HG02884 (cell line): ENCODE results near the gene OPN1LW.
"Not testable (repeated sequence)": the region's sequence is repeated elsewhere in the genome, so short reads cannot be mapped to it uniquely, and the experiment has no call there.

Experiments used
- ATAC-seq: cut with Tn5 transposase; IDR thresholded peaks from one replicate; pipeline ENCODE4 v1.9.1; 2021; ENCODE audit warnings: mild to moderate bottlenecking, moderate library complexity; ENCODE audit not compliant: unreplicated experiment

The OPN1LW gene

DNA sequence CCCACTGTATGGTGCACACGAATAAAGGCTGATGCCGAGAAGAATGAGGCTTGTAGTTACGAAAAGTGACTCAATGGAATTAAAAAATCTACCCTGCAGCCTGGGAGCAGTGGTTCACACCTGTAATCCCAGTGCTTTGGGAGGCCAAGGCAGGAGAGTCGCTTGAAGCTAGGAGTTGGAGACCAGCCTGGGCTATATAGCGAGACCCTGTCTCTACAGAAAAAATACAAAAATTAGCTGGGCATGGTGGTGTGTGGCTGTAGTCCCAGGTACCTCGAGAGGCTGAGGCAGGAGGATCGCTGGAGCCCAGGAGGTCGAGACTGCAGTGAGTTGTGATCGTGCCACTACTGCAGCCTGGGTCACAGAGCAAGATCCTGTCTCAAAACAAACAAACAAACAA is 11.7 kb upstream of the OPN1LW start:
- no peak for ATAC-seq

DNA sequence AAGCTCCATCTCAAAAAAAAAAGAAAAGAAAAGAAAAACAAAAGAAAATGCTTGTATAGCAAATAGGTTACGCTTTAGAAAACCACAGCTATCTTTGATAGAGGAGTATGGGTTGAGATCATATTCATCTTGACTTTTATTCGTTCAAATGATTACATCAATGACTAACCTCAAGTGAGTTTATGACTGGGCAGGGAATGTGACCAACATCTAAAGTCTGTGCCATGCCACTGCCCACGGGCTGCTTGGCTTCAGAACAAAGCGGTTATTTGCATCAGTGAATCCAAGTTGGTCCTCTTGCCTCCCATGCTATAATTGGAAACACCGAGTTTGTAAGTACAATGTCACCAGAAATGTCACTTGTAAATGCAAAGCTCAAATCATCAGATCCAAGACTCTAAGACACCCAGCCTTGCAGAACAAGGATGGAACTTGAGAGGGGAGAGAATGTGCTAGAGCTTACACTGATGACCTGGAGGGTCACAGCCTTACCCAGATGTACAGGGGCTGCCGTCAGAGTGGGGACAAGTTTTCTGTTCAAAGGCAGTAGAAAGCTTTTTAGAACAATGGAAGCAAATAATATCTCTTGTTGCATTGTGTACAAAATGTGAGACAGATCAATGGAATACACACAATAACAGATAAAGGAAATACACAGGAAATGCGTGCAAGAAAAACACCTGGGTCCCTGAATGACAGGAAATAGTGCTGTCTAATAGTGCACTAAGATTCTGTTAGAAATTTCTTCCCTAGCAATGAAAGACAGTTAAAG is 8.4 kb upstream of the OPN1LW start:
- ATAC-seq: no peak

DNA sequence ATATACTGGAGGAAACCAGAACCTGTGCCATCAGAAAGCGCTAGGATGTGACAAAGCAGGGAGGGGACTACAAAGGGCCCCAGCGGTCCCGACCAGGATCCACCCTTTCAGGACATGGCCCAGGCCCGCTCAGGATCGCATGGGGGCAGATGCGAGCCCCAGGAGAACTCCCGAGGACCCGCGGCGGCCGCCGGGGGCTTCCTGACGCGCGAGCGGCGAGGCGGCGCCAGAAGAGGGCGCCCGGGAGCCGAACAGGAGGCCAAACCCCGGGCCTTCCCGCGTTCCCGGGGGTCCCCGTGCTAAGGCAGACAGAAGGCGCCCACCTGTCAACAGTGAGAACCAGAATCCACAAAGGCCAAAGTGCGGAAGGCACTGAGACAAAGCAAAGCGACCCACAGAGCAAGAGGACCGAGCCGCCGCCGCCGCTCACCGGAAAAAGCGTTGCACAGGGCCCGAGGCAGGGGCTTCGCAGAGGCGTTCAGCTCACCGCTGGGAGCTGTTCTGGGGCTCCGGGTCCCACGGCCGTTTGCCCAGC is 7.3 kb upstream of the OPN1LW start:
- ATAC-seq: no peak

DNA sequence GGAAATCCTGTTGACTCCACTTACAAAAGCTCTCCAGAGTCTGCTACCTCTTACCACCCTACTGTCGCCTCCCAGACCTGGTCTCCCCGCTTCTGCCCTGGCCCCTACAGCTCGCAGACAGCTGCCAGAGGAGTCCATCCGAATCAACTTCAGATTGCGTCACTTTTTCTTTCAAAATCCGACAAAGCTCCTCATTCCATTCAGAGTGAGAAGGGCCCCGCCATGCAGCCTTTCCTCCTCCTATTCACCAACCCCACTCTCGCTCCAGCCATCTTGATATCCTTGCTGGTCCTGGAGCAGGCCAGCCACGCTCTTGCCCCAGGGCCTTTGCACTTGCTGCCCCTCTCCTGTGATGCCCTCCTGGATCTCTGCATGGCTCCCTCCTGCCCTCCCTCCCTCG is 5.2 kb upstream of the OPN1LW start:
- no peak for ATAC-seq

DNA sequence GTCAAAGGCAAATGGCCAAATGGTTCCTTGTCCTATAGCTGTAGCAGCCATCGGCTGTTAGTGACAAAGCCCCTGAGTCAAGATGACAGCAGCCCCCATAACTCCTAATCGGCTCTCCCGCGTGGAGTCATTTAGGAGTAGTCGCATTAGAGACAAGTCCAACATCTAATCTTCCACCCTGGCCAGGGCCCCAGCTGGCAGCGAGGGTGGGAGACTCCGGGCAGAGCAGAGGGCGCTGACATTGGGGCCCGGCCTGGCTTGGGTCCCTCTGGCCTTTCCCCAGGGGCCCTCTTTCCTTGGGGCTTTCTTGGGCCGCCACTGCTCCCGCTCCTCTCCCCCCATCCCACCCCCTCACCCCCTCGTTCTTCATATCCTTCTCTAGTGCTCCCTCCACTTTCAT is 3.8 kb upstream of the OPN1LW start:
- no peak for ATAC-seq

DNA sequence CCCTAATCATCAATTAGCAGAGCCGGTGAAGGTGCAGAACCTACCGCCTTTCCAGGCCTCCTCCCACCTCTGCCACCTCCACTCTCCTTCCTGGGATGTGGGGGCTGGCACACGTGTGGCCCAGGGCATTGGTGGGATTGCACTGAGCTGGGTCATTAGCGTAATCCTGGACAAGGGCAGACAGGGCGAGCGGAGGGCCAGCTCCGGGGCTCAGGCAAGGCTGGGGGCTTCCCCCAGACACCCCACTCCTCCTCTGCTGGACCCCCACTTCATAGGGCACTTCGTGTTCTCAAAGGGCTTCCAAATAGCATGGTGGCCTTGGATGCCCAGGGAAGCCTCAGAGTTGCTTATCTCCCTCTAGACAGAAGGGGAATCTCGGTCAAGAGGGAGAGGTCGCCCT is 3.3 kb upstream of the OPN1LW start:
- ATAC-seq: no peak

DNA sequence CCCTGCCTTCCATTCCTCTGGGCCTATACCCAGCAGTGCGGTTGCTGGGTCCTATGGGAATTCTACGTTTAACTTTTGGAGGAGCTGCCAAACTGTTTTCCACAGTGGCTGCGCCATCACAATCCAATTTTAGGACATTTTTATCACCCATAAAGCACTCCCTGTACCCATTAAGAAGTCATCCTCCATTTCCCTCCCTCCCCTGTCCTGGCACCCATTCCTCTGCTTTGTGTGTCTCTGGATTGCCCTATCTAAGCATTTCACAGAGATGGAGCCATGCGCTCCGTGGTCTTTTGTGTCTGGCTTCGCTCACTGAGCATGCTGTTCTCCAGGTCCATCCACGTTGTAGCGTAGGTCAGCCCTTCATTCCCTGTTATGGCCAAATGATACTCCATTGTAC is 1.7 kb upstream of the OPN1LW start:
- ATAC-seq: no peak

DNA sequence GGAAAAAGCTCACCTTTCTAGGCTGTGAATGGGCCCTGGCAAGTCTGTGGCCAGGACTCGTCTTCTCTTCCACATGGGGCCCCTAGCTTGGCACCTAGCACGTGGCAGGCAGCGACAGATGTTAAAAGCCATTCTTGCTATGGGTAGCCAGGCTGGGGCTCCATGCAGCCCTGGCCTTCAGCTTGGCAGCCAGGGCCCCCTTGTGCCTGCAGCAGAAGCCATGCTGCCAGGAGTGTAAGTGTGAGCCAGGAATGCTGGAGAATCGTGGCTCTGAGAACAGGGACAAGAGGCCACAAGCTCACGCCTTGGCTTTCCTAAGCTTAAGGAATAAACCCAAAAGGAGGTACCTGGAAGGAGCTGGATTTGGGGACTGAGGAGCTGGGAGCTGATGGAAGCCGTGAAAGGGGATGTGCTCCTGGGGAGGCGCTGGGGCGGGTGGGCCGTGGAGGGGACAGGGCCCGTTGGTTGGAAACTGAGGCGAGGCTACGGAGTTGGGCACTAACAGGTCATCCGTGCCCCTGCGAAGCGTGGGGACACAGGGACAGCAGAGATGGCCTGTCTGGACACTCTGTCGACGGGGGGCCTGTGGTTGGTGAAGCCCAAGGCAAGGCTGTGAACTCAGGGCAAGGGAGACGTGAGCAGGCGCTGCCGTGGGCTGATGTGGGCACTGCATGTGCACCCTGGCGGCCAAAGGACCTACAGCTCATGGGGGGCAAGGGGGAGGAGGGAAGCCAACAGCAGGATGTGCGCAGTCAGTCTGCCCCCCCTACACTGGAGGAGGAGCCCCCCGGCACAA is 895 bp upstream of the OPN1LW start:
- no peak for ATAC-seq

DNA sequence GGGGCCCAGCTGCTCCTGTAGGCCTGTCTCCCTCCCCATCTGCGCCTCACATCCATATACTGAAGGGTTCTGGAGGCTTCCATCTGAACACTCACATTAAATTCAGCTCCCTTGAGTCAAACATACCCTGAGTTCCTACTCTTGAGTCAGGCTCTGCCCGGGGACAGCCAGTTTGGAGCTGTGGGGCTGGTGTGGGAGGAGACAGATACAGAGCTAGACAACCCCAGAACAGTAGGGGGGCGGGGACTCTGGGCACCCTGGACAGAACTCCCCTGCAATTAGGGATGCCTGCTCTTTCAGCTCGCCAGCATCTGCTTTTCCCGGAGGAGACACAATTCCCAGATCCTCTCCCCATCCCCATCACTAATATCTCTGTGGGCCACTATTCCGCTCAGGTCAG is 7.0 kb downstream of the OPN1LW start:
- ATAC-seq: not testable (repeated sequence)

DNA sequence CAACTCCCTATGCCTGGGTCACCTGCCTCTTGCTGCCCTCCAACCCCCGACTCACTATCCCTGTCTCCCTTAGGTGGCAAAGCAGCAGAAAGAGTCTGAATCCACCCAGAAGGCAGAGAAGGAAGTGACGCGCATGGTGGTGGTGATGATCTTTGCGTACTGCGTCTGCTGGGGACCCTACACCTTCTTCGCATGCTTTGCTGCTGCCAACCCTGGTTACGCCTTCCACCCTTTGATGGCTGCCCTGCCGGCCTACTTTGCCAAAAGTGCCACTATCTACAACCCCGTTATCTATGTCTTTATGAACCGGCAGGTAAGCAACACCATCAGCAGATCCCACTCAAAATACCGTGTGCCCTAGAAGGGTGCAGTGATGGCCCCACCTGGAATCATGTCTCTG is 12.2 kb downstream of the OPN1LW start:
- ATAC-seq: not testable (repeated sequence)

DNA sequence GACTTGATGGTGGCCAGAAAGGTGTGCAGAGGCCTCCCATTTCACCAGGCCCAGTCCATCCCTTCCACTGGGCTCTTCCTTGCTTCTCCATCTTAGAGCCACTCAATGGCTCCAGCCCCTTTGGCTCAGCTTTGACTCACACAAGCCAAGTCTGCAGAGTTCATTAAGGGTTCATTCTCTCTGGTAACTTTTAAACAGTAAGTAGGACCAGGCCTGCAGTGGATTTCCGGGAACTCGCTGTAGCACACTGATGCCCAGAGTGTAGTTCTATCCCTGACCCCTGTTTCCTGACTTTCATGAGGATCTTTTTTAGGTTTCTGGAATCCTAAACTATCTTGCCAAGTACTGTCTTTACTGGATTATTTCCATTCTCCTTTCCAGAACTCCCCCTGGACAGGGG is 13.2 kb downstream of the OPN1LW start:
- ATAC-seq: not testable (repeated sequence)

DNA sequence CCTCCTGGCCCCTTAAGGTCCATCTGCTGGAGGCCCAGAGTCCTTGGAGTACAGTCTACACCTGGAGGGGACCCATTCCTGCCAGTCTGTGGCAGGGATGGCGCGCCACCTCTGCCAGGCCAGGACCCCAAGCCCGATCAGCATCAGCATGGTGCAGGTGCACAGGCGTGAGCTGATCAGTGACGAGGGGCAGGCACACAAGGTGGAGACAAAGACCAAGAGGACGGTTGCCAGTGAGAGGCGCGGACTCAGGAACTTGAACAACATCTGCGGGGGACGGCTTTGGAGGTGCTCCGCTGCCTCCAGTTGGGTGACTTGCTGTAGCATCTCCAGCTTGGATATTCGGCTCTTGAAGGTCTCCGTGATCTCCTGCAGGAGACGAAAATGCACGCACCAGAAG is 15.3 kb downstream of the OPN1LW start:
- ATAC-seq: not testable (repeated sequence)

DNA sequence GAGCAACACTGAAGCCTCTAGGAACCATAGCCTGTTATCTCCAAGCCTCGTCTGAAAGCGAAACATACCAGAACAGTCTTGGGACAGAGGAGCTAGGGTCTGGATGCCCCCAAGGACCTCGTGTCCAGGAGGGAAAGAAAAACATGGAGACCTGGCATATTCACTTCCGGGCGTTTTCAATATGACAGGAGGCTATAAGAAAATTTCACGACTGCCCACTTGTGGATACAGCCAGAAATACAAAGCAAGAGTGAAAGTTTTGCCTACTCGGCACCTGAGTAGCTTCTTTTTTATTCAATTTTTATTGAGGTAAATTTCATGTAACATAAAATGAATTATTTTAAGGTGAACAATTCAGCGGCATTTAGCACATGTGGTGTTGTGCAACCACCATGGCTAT is 20.9 kb downstream of the OPN1LW start:
- not testable (repeated sequence) for ATAC-seq

DNA sequence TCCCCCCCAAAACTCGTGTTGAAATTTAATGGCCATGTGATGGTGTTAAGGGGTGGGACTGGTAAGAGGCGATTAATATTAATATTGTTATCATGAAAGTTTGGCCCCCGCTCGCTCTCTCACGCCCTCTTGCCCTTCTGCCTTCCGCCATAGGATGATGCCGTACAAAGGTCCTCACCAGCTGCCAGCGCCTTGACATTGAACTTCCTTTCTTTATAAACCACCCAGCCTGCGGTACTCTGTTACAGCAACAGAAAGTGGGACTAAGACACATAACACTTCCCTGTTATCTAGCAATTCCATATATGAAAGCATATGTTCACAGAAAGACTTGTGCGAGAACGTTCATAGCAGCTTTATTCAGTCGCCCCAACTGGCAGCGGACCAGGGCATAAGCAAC is 24.3 kb downstream of the OPN1LW start:
- not testable (repeated sequence) for ATAC-seq

DNA sequence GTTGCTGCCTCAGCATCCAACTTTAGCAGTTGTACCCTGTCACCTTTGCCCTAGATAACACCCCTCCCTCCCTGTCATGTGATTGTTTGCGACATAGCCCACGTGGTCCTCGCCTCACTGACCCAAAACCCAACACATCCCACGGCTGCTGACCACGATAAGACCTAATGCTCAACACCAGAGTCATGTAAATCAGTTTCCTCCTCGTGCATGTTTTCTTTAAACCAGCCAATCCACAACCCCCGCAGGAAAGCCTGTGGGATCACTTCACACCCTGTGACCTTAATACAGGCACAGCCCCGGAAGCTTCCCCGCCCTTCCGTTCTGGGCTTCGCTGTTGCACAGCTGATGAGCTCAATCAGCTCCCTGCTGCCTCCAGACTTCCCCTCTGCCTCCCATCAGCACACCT is 28.5 kb downstream of the OPN1LW start:
- not testable (repeated sequence) for ATAC-seq

DNA sequence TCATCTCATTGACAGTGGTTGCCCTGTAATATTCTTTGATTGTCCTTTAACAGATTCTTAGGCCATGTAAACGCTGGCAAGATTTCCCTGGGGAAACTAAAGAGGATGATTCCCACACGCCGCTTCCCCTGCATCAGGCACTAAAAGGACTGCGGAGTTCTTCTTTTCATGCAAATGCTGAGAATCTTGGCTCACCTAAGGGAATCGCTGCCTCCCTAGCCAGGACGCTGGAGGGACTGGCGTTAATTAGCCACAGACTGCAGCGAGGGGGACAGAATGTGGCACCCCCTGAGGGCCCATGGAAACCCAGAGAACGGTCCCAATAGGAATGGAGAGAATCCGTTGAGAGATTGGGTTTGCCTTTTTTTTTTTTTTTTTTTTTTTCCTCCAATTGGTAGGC is 30.3 kb downstream of the OPN1LW start:
- ATAC-seq: not testable (repeated sequence)

DNA sequence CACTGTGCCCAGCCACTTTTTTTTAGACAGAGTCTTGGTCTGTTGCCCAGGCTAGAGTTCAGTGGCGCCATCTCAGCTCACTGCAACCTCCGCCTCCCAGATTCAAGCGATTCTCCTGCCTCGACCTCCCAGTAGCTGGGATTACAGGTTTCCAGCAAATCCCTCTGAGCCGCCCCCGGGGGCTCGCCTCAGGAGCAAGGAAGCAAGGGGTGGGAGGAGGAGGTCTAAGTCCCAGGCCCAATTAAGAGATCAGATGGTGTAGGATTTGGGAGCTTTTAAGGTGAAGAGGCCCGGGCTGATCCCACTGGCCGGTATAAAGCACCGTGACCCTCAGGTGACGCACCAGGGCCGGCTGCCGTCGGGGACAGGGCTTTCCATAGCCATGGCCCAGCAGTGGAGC is 38.3 kb downstream of the OPN1LW start, which contains the start of gene OPN1MW:
OPN1MW (plus strand) TSS at position 301 of the 400 bp plus-strand sequence; CDS start at position 383, 82 bp downstream.
- ATAC-seq: not testable (repeated sequence)

DNA sequence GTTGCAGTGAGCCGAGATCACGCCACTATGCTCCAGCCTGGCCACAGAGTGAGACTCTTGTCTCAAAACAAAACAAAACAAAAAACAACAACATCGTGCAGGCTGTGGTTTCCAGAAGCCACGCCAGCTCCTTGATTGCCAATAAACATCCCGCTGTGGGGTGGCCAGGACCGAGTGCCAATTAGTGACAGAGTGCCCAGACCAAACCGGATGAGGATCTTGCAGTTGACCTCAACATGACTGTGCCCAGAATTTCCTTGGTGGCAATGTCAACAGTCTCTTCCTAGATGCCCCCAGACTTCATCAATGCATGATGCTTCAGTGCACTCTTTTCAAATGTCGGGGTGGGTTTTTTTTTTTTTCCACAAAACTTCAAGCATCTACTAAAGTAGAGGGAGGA is 39.8 kb downstream of the OPN1LW start:
- ATAC-seq: not testable (repeated sequence)

DNA sequence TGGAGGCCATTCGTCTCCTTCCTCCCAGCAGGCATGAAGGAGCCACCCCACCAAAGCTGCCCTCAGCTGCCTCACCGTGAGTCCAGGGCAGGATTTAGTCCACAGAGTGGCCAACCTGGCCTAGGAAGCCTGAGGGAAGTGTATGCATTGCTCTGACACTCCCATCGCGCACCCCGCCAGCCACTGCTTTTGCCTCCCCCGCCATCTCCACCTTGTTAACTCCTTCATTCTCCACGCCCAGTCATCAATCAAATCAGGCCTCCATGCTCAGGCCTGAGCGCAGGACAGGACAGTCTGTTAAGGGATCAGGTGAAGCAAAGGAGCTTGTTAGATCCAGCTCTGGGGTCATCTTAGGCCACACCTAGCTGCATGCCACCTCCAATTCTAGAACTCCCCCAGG is 48.8 kb downstream of the OPN1LW start:
- not testable (repeated sequence) for ATAC-seq

DNA sequence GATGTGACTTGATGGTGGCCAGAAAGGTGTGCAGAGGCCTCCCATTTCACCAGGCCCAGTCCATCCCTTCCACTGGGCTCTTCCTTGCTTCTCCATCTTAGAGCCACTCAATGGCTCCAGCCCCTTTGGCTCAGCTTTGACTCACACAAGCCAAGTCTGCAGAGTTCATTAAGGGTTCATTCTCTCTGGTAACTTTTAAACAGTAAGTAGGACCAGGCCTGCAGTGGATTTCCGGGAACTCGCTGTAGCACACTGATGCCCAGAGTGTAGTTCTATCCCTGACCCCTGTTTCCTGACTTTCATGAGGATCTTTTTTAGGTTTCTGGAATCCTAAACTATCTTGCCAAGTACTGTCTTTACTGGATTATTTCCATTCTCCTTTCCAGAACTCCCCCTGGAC is 50.3 kb downstream of the OPN1LW start:
- not testable (repeated sequence) for ATAC-seq

DNA sequence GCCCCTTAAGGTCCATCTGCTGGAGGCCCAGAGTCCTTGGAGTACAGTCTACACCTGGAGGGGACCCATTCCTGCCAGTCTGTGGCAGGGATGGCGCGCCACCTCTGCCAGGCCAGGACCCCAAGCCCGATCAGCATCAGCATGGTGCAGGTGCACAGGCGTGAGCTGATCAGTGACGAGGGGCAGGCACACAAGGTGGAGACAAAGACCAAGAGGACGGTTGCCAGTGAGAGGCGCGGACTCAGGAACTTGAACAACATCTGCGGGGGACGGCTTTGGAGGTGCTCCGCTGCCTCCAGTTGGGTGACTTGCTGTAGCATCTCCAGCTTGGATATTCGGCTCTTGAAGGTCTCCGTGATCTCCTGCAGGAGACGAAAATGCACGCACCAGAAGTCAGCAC is 52.4 kb downstream of the OPN1LW start:
- not testable (repeated sequence) for ATAC-seq
